SK-N-SH (cell line): Measurements from ENCODE around the gene ENOX1. TPM values are rescaled to one million over a fixed set of nuclear protein-coding genes. Genes with fewer than 3 reads are reported as not detected.

Experiments used
- CTCF ChIA-PET: fragments of 300-600, 350-600 bp; formaldehyde crosslinking; extraction: SDS; loops from one replicate; lab custom pipeline; 2021; lab: Yijun Ruan, JAX
- POLR2A ChIA-PET: fragments of 350-600 bp; sonication (Branson Sonifier 250); formaldehyde crosslinking; extraction: SDS; loops from one replicate; lab custom pipeline; 2020; ENCODE audit warnings: antibody characterized with exemption, inconsistent platforms; lab: Yijun Ruan, JAX
- DNase-seq: peaks from one replicate; pipeline ENCODE4 v3.0.0; 2012
- H2AFZ ChIP-seq: fragments of 200-600 bp; sonication (generic); 2 replicates; pipeline ENCODE4 v1.8.1; 2016; ENCODE audit warnings: antibody characterized with exemption, mild to moderate bottlenecking, low read depth
- H3F3A ChIP-seq: fragments of 200-600 bp; sonication (generic); replicated peaks from 2 replicates; pipeline ENCODE3; 2016; ENCODE audit warnings: antibody characterized with exemption, mild to moderate bottlenecking; ENCODE audit not compliant: insufficient read depth
- H3K27ac ChIP-seq, 2 experiments: fragments of 200-500 bp in 1 of 2; fragments of 200-600 bp in 1 of 2; sonication (Bioruptor generic) in 1 of 2; sonication (generic), shearing (Covaris generic) in 1 of 2; 2 replicates each; pipeline versions ENCODE4 v1.5.1 to v1.6.1; 2014 to 2016; ENCODE audit warnings: low read depth in 2 of 2, inconsistent platforms in 1 of 2, low read length in 1 of 2, mild to moderate bottlenecking in 1 of 2, mixed read lengths in 1 of 2
- H3K27me3 ChIP-seq: fragments of 200-600 bp; sonication (generic), shearing (Covaris generic); 2 replicates; pipeline ENCODE4 v1.6.1; 2016; ENCODE audit warnings: mixed run types; ENCODE audit not compliant: insufficient read depth
- H3K36me3 ChIP-seq, 2 experiments: fragments of 200-500 bp in 1 of 2; fragments of 200-600 bp in 1 of 2; sonication (Bioruptor generic) in 1 of 2; sonication (generic) in 1 of 2; replicated peaks in 1 of 2; 2 replicates each; pipeline versions ENCODE3 to v1.5.1; 2014 to 2016; ENCODE audit warnings: low read length in 1 of 2, mild to moderate bottlenecking in 1 of 2; ENCODE audit not compliant: insufficient read depth in 2 of 2, control insufficient read depth in 1 of 2
- H3K4me1 ChIP-seq, 2 experiments: fragments of 200-500 bp in 1 of 2; fragments of 200-600 bp in 1 of 2; sonication (Bioruptor generic) in 1 of 2; sonication (generic), shearing (Covaris generic) in 1 of 2; 2 replicates each; pipeline versions ENCODE4 v1.5.1 to v1.6.1; 2014 to 2016; ENCODE audit warnings: low read depth in 1 of 2, low read length in 1 of 2, mixed run types in 1 of 2; ENCODE audit not compliant: insufficient read depth in 2 of 2, control insufficient read depth in 1 of 2
- H3K4me2 ChIP-seq: fragments of 200-600 bp; sonication (generic), shearing (Covaris generic); 2 replicates; pipeline ENCODE4 v1.6.1; 2017; ENCODE audit warnings: mixed run types
- H3K4me3 ChIP-seq, 2 experiments: fragments of 200-500 bp in 1 of 2; fragments of 200-600 bp in 1 of 2; sonication (Bioruptor generic) in 1 of 2; sonication (generic), shearing (Covaris generic) in 1 of 2; 2 replicates each; pipeline versions ENCODE4 v1.5.1 to v1.8.1; 2014 to 2016; ENCODE audit warnings: low read depth in 2 of 2, inconsistent platforms in 1 of 2, low read length in 1 of 2, mild to moderate bottlenecking in 1 of 2, mixed read lengths in 1 of 2, moderate library complexity in 1 of 2
- H3K79me2 ChIP-seq: fragments of 200-600 bp; sonication (generic); 2 replicates; pipeline ENCODE4 v1.8.1; 2017; ENCODE audit warnings: mild to moderate bottlenecking; ENCODE audit not compliant: insufficient read depth
- H3K9ac ChIP-seq: fragments of 200-600 bp; sonication (generic); 2 replicates; pipeline ENCODE4 v1.6.1; 2017; ENCODE audit warnings: mixed run types
- H3K9me2 ChIP-seq: fragments of 200-600 bp; sonication (generic); 2 replicates; pipeline ENCODE4 v1.6.1; 2017; ENCODE audit warnings: mixed run types
- H3K9me3 ChIP-seq: fragments of 200-600 bp; sonication (generic); 2 replicates; pipeline ENCODE4 v1.6.1; 2017; ENCODE audit warnings: mixed run types, mild to moderate bottlenecking, moderate library complexity
- H4K20me1 ChIP-seq: fragments of 200-600 bp; sonication (generic); 2 replicates; pipeline ENCODE4 v1.6.1; 2017; ENCODE audit warnings: mild to moderate bottlenecking, mixed run types; ENCODE audit not compliant: insufficient read depth
- CHD2 ChIP-seq: fragments of 150-350 bp; IDR thresholded peaks from 2 replicates; pipeline ENCODE4 v1.6.1; 2018; ENCODE audit warnings: low read length; ENCODE audit not compliant: partially characterized antibody
- CTCF ChIP-seq: fragments of 200-600 bp; sonication (generic); IDR thresholded peaks from 2 replicates; pipeline ENCODE4 v1.6.1; 2017; ENCODE audit warnings: antibody characterized with exemption, mild to moderate bottlenecking, moderate library complexity
- ELF1 ChIP-seq: IDR thresholded peaks from 2 replicates; pipeline ENCODE4 v1.4.0; 2012
- EP300 ChIP-seq, 2 experiments: IDR thresholded peaks; 2 replicates each; pipeline versions ENCODE4 v1.4.0 to v1.6.1; 2012; ENCODE audit warnings: borderline replicate concordance in 1 of 2, low read depth in 1 of 2, low read length in 1 of 2
- EZH2phosphoT487 ChIP-seq: fragments of 200-600 bp; sonication (generic); IDR thresholded peaks from 2 replicates; pipeline ENCODE4 v1.6.1; 2017; ENCODE audit warnings: low read depth, mixed run types, mild to moderate bottlenecking, antibody characterized with exemption, moderate library complexity, borderline replicate concordance
- FOSL2 ChIP-seq: IDR thresholded peaks from 2 replicates; pipeline ENCODE4 v1.4.0; 2012; ENCODE audit warnings: low read depth, mild to moderate bottlenecking, moderate library complexity, borderline replicate concordance
- FOXJ3 ChIP-seq: sonication (generic); formaldehyde crosslinking; IDR thresholded peaks from 2 replicates; pipeline ENCODE4 v1.5.1; 2020; ENCODE audit warnings: mild to moderate bottlenecking, missing genetic modification reagents
- FOXM1 ChIP-seq: IDR thresholded peaks from 2 replicates; pipeline ENCODE4 v1.4.0; 2012; ENCODE audit warnings: low read depth, mild to moderate bottlenecking
- JUND ChIP-seq: IDR thresholded peaks from 2 replicates; pipeline ENCODE4 v1.4.0; 2012
- MEF2A ChIP-seq: IDR thresholded peaks from 2 replicates; pipeline ENCODE4 v1.4.0; 2012; ENCODE audit warnings: low read depth, borderline replicate concordance
- NFIC ChIP-seq: IDR thresholded peaks from 2 replicates; pipeline ENCODE4 v1.4.0; 2012; ENCODE audit warnings: borderline replicate concordance
- RAD21 ChIP-seq: IDR thresholded peaks from 2 replicates; pipeline ENCODE4 v1.6.1; 2012; ENCODE audit warnings: mild to moderate bottlenecking, low read length
- RCOR1 ChIP-seq: fragments of 150-350 bp; IDR thresholded peaks from 2 replicates; pipeline ENCODE4 v1.6.1; 2017; ENCODE audit warnings: antibody characterized with exemption, low read length
- RXRA ChIP-seq: IDR thresholded peaks from 2 replicates; pipeline ENCODE4 v1.4.0; 2012; ENCODE audit warnings: low read depth, mild to moderate bottlenecking, borderline replicate concordance
- SMC3 ChIP-seq: IDR thresholded peaks from 2 replicates; pipeline ENCODE4 v1.6.1; 2012; ENCODE audit warnings: low read depth, low read length, improper control_type of control experiment
- TAF1 ChIP-seq: IDR thresholded peaks from 2 replicates; pipeline ENCODE4 v1.6.1; 2012; ENCODE audit warnings: low read depth, mild to moderate bottlenecking, low read length, moderate library complexity, borderline replicate concordance
- TCF12 ChIP-seq: IDR thresholded peaks from 2 replicates; pipeline ENCODE4 v1.4.0; 2012
- YY1 ChIP-seq: IDR thresholded peaks from 2 replicates; pipeline ENCODE4 v1.4.0; 2012; ENCODE audit warnings: low read depth, mild to moderate bottlenecking
- ZBTB33 ChIP-seq: IDR thresholded peaks from 2 replicates; pipeline ENCODE4 v1.4.0; 2012; ENCODE audit warnings: low read depth, borderline replicate concordance
- WGBS: methylation state at CpG from one replicate; pipeline ENCODE4 v1.1.6; 2017; ENCODE audit warnings: low lambda C conversion rate; 5-methylcytosine and 5-hydroxymethylcytosine counted together
- polyA plus RNA-seq, 3 experiments: library from polyadenylated mRNA; depleted of rRNA; stranded (reverse); fragments of >200 nt; gene quantifications; 2 replicates each; pipeline ENCODE4 v1.2.3, GENCODE V29; 2012
- TF ChIP-seq, protein P1 (sequence below): IDR thresholded peaks from 2 replicates; pipeline ENCODE4 v1.6.1; 2012; ENCODE audit warnings: mild to moderate bottlenecking, low read depth, low read length, moderate library complexity

ENOX1 gene
- polyA plus RNA-seq, 1 of the 3 experiments (the other 2 are of a cell fraction), result 5.8 TPM

- TF ChIP-seq RCOR1 (no peak), FOXJ3 (CRISPR knock-in tag) (no peak), TCF12 (no peak)
Measured at GRCh38 chr13:43277142-43277541, 509.6 kb downstream of the ENOX1 start (continued).

DNA sequence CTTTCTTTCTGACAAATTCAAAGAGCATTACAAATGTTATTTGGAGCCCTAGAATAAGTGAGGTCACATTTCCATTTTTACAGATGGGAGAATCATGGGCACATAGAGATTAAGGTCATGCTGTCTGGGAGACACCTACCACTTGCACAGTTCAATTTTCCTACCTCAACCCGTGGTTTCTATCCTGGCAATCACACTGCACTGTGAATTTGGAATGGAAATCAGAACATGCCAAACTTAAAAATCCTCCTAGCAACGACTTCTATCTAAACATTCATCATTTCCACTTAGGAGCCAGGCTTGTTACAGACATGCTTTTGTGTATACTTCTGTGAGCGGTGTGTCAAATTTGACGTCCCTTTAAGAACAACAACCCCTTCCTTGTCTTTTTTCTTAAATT is 511.9 kb downstream of the ENOX1 start:
- Histone ChIP-seq H3K36me3 (no peaks in the 10 kb centered on the region), H3F3A (peaks cover under 1% of the 10 kb centered on the region), H3K4me2 (no peak overlapping the region), H3K4me3 (no peak overlapping the region), H3K79me2 (no peaks in the 10 kb centered on the region), H3K9ac (no peak overlapping the region), H3K4me1 (peaks cover 0 to 31% of the 10 kb centered on the region in 2 experiments; a peak in 3 of 4 replicates), H3K27ac (no peak overlapping the region), H3K27me3 (no peaks in the 10 kb centered on the region), H3K9me3 (no peaks in the 10 kb centered on the region), H3K9me2 (no peaks in the 10 kb centered on the region), H4K20me1 (no peaks in the 10 kb centered on the region), H2AFZ (no peak overlapping the region)
- no peak for DNase-seq
- 80% methylated on average over 4 of the region's 4 CpGs for WGBS
- POLR2A ChIA-PET, result no interaction called here
- CTCF ChIA-PET, result no interaction called here
- no peak for TF ChIP-seq EZH2phosphoT487
- no peak for TF ChIP-seq MEF2A
- no peak for TF ChIP-seq CHD2
- no peak for TF ChIP-seq TAF1
- no peak for TF ChIP-seq JUND

- Histone ChIP-seq H3K9me3 (no peaks in the 10 kb centered on the region), H3F3A (peaks cover 16% of the 10 kb centered on the region), H2AFZ (no peak overlapping the region), H3K9ac (no peak overlapping the region), H3K4me1 (peaks cover 0 to 41% of the 10 kb centered on the region in 2 experiments; a peak in 3 of 4 replicates), H3K9me2 (no peaks in the 10 kb centered on the region), H3K79me2 (no peaks in the 10 kb centered on the region), H3K36me3 (no peaks in the 10 kb centered on the region), H3K4me3 (no peak overlapping the region), H3K27me3 (no peaks in the 10 kb centered on the region), H3K4me2 (peak overlapping the region; percentile 17; the same call in 1 of the 2 replicates), H3K27ac (peak overlapping the region in 1 of 2 experiments; percentile 41; a peak in 1 of 4 replicates), H4K20me1 (no peaks in the 10 kb centered on the region)
- ChIA-PET CTCF (no interaction called here), POLR2A (no interaction called here)
- DNase-seq, result no peak
- WGBS, result 90% methylated on average over 2 of the region's 2 CpGs
- peak; percentile 46; the same call in 1 of the 2 replicates for TF ChIP-seq FOXM1
- TF ChIP-seq RCOR1, result no peak
- no peak for TF ChIP-seq CTCF
- no peak for TF ChIP-seq MEF2A
- TF ChIP-seq RXRA, result 0 out of 2 replicates have a peak, but pooled peaks have one; percentile 59
- no peak for TF ChIP-seq RAD21
- TF ChIP-seq, protein P1, sequence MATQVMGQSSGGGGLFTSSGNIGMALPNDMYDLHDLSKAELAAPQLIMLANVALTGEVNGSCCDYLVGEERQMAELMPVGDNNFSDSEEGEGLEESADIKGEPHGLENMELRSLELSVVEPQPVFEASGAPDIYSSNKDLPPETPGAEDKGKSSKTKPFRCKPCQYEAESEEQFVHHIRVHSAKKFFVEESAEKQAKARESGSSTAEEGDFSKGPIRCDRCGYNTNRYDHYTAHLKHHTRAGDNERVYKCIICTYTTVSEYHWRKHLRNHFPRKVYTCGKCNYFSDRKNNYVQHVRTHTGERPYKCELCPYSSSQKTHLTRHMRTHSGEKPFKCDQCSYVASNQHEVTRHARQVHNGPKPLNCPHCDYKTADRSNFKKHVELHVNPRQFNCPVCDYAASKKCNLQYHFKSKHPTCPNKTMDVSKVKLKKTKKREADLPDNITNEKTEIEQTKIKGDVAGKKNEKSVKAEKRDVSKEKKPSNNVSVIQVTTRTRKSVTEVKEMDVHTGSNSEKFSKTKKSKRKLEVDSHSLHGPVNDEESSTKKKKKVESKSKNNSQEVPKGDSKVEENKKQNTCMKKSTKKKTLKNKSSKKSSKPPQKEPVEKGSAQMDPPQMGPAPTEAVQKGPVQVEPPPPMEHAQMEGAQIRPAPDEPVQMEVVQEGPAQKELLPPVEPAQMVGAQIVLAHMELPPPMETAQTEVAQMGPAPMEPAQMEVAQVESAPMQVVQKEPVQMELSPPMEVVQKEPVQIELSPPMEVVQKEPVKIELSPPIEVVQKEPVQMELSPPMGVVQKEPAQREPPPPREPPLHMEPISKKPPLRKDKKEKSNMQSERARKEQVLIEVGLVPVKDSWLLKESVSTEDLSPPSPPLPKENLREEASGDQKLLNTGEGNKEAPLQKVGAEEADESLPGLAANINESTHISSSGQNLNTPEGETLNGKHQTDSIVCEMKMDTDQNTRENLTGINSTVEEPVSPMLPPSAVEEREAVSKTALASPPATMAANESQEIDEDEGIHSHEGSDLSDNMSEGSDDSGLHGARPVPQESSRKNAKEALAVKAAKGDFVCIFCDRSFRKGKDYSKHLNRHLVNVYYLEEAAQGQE, result no peak
- TF ChIP-seq NFIC, result peak; percentile 95
- no peak; the same call in 1 of the 2 replicates for TF ChIP-seq ELF1
- peak; percentile 69; the same call in 1 of the 2 replicates for TF ChIP-seq FOSL2
- no peak for TF ChIP-seq TAF1
- peak in 1 of 2 experiments; percentile 89; a peak in 2 of 4 replicates for TF ChIP-seq EP300 (IDR thresholded peaks at IDR 0.05; ENCODE audit: borderline replicate concordance in 1 of 2, low read depth in 1 of 2, low read length in 1 of 2)
- no peak for TF ChIP-seq YY1
- peak; percentile 94 for TF ChIP-seq TCF12
- 0 out of 2 replicates have a peak, but pooled peaks have one; percentile 23 for TF ChIP-seq ZBTB33
- TF ChIP-seq SMC3, result no peak
- no peak for TF ChIP-seq FOXJ3 (CRISPR knock-in tag)
Measured at GRCh38 chr13:43273362-43273761, 513.4 kb downstream of the ENOX1 start.
